Fibroblast of skin of back (primary cell): ENCODE results near the gene TUBGCP6.

Experiments
- DNase-seq: peaks from one replicate; pipeline ENCODE4 v3.0.0-alpha.2; 2013

Gene TUBGCP6

DNA sequence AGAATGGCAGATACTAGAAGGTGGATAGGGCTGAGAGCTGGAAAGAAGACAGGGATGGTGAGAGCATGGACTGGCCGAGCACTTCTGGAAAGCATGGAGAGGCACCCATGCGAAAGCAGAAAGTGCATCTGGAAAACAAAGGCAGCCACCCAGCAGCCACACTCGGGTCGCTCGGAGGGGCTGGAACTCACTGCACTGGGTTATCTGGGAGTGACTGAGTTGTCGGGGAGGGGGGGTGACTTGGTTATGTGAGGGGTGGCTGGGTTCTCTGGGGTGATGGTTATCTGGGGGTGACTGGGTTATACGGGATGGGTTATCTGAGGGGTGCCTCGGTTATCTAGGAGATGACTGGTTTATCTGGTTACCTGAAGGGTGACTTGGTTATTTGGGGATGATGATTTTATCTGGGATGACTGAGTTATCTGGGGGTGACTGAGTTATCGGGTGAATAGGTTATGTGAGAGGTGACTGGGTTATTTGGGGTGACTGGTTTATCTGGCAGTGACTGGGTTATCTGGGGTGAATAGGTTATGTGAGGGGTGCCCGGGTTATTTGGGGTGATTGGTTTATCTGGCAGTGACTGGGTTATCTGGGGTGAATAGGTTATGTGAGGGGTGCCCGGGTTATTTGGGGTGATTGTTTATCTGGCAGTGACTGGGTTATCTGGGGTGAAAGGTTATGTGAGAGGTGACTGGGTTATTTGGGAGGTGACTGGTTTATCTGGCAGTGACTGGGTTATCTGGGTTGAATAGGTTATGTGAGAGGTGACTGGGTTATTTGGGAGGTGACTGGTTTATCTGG is 76.9 kb downstream of the TUBGCP6 start:
- no peak for DNase-seq
